GOT3 (cell line): ENCODE measurements around the gene TRPM3.

ENCODE experiments used
- DNase-seq: peaks from one replicate; lab custom pipeline; 2025; ENCODE audit warnings: mixed read lengths; lab: John Stamatoyannopoulos, UW

The TRPM3 gene

DNA sequence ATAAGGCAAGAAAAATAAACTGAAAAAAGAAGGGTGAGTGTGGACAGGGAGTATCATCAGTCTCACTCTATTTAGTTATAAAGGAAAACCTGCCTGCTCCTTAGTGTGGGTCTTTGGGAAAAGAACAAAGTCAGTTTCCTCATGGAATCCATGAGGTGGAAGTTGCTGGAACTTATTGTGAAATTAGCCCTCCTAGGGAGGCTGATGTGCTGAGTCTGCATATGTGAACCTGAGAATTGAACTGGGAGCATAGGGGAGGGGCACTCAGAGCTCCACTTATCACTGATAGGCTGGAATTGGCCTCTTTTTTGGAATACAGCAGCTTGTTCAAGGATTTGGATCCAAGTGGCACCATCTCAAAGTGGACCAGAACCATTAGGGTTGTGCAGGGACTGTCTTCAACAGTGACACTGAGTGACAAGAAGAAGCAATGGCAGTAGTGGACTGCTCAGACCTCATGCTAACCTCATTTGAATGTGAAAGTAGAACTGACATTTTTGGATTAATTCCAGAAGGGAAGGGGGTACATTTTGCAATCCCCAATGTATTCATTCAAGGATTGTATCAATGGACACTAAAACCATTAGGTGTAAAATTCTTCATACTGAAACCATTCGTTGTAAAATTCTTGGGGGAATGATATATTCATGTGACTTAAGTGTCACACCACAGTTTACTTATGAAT is 603.4 kb downstream of the TRPM3 start:
- DNase-seq, result no peak

DNA sequence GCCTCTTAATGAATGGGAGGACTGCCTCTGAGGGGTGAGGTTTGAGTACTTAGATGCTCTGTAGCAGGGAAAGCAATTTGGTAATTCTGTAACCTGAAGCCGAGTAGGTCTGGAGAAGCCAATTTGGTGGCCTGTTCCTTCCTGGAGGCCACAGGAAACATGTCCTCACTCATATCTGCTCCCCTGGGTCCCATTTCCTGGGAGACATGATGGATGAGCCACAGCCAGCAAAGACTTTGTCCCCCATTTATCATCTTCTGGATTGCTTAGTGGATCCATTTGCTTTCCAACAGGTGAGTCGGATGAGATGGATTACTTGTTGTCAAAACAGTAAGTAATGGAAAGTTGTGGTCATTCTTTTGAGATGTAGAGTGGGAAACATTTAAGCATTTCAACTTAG is 607.1 kb downstream of the TRPM3 start:
- DNase-seq, result no peak

DNA sequence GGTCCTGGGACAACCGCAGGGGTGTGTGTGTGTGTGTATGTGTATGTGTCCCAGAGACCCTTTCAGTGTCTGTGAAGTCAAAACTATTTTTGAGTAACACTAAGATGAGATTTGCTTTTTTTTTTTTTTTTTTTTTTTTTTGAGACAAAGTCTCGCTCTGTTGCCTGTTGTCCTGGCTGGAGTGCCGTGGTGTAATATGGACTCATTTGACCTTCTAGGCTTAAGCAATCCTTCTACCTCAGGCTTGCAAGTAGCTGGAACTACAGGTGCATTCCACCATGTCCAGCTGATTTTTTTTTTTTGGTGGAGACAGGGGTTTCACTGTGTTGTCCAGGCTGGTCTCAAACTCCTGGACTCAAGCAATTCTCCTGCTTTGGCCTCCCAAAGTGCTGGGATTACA is 609.6 kb downstream of the TRPM3 start:
- no peak for DNase-seq

DNA sequence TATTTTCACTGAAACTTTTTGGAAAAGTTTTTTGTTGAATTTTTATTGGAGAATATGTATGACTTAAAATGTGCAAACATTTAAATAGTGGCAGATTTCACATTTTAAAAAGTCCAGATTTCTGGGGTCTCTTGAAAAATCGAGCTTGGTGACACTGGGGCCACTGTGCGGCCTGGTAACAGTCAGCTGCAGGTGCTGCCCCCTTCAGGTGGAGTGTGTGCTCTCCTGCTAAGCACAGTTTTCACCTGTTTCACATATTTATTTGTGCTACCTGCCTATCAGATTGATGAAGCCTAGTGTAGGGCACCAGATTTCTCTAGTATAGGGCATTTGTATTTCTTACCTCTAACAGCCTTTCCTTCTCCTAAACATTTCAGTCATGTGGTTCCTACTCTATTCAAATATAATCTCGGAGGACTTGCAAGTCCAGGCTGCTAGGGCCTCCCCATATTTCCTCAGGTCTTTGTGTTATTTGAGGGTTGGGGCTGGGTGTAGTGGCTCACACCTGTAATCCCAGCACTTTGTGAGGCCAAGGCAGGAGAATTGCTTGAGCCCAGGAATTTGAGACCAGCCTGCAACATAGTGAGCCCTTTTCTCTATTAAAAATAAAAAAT is 611.2 kb downstream of the TRPM3 start:
- DNase-seq, result no peak

DNA sequence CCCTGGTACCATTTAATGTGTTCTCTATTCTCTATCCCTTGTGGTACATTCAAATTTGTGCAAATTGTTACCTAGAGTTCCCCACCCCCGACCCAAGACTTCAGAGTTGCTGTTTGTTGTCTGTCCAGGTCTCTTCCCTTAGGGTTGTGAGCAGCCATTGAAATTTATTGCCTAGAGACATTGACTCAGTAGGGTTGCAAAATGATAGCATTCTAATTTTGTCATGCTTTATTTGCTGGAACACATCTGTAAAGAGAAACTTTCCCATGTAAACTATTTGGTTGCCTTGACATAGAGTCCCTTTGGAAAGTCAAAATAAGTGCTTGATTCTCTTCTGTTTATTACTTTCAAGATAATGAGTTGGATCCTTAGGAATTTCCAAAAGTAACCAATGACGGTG is 615.3 kb downstream of the TRPM3 start:
- DNase-seq, result no peak

DNA sequence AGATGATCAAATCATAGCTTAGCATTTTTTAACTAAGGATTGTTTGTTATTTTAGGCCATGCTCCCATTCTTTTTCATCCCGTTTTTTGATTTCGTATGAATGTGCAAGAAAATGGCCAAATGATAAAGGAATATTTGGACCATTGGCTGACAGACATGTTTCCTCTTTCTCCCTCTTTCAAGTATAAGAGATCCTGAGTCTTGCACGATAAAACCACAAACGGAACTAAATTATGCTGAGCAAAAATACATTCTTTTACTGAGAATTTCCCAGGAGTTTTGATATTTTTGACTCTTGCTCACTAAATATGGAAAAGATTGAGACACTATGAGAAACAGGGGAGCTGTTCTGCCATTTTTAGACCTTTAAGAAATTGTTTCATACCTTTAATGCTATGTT is 616.6 kb downstream of the TRPM3 start:
- no peak for DNase-seq

DNA sequence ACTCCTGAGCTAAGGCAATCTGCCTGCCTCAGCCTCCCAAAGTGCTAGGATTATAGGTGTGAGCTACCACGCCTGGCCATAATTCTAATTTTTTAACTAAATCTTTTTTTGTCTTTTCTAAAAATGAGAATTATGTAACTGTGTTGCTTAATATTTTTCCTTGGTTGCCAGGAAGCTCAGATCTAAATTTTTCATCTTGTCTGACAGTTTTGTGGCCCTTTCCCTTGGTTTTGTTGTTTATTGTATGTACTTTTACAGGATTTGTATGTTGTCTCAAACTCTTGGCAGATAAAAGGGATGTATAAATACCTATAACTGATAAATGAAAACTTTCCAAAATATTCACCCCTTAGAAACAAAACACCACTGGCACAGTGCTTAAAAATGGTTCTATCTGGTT is 618.7 kb downstream of the TRPM3 start:
- DNase-seq, result no peak

DNA sequence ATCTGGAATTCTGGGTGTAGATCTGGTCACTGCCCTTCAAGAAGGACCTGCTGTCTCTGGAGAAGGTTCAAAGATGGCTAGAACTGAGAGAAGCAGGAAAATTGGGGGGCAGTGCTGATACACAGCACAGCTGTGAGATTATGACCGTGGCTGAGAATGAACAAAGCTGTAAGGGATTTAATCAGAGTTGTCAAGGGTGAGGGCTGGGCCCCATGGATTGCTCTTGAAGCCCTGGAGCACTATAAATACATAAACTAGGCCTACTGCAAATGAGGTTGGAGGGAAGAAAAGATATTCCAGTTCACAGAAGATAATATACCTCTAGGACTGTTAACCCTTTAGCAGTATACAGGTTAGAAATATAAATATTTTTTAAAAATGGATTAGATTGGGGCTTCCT is 620.6 kb downstream of the TRPM3 start:
- DNase-seq, result no peak

DNA sequence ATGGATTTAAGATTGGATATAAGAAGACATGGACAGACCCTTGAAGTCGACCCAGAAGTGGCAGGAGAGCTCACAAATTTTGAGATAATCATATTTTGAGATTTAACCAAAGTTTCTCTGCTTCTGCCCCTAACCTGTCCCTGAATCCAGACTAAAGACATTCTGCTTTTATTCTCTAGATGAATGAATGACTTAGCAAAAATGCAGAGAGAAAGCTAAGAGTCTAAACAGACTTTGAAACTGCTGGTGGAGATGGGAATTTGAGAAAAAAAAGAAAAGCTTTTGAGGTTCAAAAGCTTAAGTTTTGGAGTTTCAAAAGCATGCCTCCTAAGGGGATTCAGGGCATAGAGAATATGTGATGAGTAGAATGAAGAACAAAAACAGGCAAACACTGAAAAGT is 621.8 kb downstream of the TRPM3 start:
- DNase-seq, result no peak

DNA sequence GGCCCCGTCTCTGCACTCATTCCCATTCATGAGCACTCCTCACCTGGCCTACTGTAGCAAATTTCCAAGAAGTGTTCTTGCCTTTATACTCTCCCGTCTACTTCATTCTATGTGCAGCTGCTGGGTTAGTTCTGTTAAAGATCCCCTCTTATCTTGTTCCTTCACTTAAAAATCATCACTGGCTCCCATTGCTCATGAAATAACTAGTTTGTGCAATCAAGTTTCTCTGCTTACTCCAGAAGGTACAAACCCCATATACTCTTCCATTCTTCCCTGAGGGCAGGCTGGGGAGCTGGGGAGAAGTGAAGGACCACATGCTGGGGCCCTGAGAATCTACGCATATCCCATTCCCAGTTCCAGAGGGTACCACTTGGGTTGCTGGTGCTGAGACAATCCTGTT is 622.6 kb downstream of the TRPM3 start:
- no peak for DNase-seq

DNA sequence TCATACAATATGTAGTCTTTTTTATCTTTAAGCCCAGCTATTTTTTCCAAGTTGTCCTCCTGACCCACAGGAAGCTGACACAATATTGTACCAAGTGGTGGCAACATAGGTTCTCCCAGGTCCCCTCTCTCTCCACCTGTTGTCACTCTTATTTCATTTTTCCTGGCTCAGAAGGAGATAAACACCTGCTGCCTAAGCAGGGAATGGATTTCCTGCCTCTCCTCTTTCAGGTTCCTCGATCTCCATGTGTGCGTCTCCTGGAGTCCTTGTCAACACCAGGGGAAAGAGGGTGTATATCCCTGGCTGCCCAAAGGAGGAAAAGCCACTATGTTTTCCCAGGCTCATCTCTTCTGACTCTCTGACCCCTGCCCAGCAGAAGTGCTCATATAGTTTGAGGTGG is 625.2 kb downstream of the TRPM3 start:
- no peak for DNase-seq

DNA sequence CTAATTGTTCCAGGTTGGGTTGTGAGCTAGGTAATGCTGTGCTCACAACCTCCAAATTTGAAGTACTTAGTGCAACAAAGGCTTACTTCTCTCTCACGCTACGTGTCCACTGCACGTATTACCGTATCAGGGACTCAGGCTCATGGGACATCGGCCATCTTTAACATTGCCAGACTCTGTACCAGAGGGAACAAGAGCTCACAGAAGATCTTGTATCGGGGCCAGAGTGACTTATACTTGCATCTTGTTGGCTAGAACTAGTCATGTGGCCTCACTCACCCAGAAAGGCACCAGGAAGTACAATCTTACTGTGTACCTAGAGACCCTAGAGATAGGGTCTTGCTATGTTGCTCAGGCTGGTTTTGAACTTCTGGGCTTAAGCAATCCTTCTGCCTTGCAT is 625.9 kb downstream of the TRPM3 start:
- no peak for DNase-seq

DNA sequence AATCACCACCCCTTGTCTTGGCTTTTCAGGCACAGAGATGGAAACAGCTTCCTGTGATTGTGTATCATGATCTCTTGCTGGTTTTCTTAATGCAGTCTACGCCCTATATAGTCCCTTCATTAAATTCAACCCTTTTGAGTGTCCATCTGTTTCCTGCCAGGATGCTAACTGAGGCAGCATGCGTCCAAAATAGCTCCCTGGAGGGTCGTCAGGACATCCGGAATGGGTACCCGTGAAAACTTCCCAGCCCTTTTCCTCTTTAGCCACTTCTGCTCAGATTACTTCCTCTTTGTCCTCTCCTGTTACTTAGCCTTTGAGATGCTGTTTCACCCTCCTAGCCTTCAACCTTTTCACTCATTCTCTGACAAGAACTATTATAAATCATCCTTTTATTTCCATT is 627.2 kb downstream of the TRPM3 start:
- DNase-seq, result no peak

DNA sequence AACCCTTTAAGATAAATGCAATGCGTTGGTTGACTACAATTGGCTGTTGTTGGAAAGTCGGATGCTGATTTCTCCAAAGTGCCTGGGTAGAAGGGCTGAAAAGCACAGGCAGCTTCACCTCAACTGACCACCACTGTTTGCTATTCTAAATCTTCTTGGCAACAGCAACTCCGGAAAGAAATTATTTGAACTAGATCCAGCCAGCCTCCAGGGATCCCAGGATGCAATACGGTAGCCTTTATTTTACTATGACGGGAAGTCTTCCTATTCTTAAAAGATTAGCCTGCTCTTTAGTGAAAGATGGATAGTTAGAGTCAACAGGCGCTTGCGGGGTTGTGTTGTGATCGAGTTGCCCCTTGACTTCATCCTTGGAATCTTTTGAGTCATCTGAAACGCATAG is 628.4 kb downstream of the TRPM3 start:
- no peak for DNase-seq

DNA sequence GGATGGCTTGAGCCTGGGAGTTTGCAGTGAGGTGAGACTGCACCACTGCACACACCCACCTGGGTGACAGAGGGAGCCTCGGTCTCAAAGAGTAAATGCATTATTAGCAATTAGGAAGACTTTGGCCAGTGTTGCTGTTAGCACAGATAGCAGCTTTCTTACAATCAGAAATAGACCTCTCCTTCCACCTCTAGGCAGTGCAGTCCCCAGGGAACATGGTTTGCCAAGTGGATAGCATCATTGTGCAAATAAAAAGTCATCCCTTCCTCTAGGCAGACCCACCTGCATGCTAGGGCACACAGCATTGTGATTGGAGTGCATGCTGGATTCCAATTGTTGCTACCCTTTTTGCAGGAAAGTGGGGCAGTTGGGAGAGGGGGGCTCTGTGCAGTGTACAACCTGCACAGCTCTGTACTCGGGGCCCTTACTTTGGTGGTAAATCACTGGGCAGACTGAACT is 629.1 kb downstream of the TRPM3 start:
- DNase-seq, result no peak

DNA sequence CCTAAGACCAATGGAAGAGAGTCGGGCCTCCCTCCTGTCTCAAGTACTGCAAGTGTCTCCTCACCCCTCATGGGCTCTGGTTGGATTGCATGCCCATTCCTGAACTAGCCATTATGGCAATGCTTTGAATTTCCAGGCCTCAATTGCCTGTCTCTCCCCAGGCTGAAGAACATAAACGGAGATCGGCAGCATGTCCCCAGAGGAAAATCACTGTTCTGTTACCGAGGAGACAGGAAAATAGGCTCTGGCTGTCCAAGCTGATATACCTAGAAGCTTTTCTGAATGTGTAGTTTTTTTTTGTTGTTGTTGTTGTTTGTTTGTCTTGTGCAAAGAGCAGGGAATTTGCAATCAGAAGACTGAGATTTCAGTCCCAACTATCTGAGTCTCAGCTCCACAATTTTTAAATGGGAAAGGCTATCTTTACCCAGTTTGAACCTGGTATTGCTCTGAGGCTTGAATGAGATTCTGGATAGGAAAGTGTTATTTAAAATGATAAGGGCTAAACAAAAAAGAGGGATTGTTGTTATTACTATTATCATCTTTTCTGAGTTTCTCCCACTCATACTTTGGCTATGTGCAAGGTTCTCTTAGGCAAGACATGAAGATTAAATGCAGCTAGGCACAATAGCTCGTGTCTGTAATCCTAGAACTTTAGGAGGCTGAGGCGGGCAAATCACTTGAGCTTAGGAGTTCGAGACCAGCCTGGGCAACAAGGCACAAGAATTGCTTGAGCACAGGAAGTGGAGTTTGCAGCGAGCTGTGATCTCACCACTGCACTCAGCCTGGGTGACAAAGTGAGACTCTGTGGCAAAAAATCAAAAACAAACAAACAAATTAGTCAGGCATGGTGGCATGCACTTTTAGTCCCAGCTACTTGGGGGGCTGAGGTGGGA is 629.7 kb downstream of the TRPM3 start:
- no peak for DNase-seq

DNA sequence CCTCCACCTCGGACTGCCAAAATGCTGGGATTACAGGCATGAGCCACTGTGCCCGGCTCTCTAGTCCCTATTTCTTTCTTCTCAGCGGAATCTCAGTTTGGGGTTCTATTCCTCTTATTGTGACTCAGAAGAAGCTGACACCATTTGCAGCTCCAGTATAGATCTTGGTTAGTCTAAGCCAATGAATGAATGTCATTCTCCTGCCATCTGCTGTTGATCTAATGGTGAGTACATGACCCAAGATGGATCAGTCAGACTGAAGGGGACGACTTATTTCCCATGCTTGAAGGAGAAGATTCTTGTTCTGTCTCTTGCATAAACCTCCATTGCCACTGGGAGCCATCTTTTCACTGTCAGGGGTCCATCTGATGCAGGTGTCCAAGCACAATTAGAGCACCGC is 630.9 kb downstream of the TRPM3 start:
- no peak for DNase-seq

DNA sequence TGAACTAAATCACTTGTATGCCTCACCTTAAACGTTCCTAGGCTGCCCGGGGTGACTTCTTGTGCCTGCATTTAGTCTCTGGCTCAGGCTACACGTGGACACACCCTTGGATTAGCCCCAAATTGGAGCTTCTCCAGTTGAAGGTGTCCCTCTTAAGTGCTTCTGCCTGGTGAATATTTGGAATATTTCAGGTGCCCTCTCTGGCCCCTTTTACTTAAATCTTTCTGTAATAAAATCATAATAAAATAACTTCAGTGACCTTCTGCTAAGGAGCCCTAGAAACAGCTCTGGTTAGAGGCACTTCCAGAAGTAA is 632.7 kb downstream of the TRPM3 start:
- DNase-seq, result no peak

DNA sequence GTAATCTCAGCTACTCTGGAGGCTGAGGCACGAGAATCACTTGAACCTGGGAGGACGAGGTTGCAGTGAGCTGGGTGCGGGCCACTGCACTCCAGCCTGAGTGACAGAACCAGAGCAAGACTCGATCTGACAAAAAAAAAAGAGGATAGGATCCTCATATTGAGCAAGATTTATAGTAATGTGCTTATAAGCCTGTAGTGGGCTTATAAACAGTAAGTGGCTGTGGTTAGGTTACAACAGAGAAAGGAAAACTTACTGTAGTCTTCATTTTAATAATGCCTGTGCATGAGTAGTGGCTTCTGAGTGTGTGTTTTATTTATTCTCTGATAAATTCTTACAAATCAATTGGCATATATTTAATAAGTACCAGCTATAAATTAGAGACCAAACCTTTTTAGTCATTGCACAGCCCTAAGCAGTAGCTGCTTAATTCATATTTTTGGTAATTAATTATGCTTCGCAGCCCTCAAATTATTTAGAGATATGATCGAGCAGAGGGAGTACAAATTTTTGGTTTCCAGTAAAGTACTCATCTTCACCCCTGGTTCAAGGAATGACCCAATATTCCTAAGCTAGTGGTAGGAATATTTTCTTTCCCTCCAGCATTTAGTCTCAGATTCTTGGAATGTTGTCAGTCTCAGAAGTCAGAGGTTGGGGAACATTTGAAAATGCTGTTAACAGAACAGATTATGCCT is 633.2 kb downstream of the TRPM3 start:
- no peak for DNase-seq

DNA sequence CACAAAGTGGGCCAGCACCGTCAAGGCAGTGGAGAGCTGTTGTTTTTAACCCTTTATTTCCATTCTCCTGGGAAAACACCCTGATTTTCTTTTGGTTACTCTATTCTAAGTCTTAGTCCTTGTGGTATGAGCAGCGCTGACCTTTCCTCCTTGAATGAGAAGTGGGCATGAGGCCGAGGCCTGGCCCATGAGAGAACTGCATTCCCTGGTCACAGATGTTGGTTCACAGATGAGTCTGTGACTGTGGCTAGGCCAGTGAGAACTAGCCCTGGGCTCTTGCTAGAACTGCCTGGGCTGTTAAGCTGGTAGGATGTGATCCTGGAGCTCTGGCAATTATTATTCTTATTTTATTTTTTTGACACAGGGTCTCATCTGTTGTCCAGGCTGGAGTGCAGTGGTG is 635.3 kb downstream of the TRPM3 start:
- DNase-seq, result no peak

DNA sequence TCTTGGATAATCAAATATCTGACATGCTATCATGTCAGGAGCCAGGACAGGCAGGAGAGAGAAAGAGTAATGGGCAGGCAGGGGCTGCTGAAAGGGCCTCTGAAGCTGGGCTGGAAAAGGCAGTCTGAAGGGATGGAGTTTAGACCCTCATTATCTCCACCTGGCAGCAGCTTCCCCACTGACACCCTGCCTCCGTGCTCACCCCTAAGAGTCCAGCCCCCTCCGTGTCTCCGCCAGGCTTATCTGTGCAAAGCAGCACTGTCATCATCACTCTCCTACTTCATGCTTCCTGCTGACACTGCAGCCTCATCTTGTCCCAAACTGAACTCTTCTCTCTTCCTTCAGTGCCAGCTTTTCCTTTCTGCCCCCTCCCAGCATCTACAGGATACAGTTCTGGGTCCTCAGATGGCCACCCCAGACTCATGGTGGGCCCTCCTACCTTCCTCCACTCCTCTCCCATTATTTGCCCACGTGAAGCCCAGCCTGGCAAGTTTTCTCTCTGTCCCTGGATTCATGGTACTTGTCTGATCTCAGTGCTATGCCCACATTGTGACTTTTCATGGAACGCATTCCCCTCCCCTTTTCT is 636.1 kb downstream of the TRPM3 start:
- DNase-seq, result no peak
